Measurements from ENCODE around the gene NKX2-4. TPM values are rescaled to one million over a fixed set of nuclear protein-coding genes. Genes with fewer than 3 reads are reported as not detected.

NKX2-4 gene
- total and polyA plus RNA-seq, 12 donors, result 0.14 TPM; not detected in 11

- no peak overlapping the region for H3K4me3 ChIP-seq
- H3K27me3 ChIP-seq, result peaks cover 40% of the 10 kb centered on the region
- WGBS, 4 donors, result 95 to 97% (median 96%) methylated on average over 7 of the region's 7 CpGs
- no peaks in the 10 kb centered on the region for H3K9me3 ChIP-seq (replicated peaks in 1 of 3)
- TF ChIP-seq CTCF (IDR thresholded peaks at IDR 0.05), result no peak
- no peak overlapping the region for H3K27ac ChIP-seq
- no peak for DNase-seq
- peaks cover 0 to 13% of the 10 kb centered on the region in 2 donors for H3K4me1 ChIP-seq (replicated peaks in 1 of 2)
- intact Hi-C loops (cut with DNase I), result no loop called here
- H3K36me3 ChIP-seq (replicated peaks in 1 of 2), result peaks cover 0 to 31% of the 10 kb centered on the region in 2 donors
Observed at GRCh38 chr20:21390768-21391167, 6.6 kb downstream of the NKX2-4 start.

- intact Hi-C loops (cut with DNase I), result no loop called here
- H3K4me3 ChIP-seq, result no peak overlapping the region
- no peak overlapping the region for H3K27ac ChIP-seq
- DNase-seq, result no peak
- TF ChIP-seq POLR2A (IDR thresholded peaks at IDR 0.05) (no peak), CTCF (IDR thresholded peaks at IDR 0.05) (no peak)
- 0 to 90% (median 4%) methylated on average over 1 of the region's 1 CpG for WGBS, 4 donors
- H3K36me3 ChIP-seq (replicated peaks in 1 of 2), result peaks cover 0 to 32% of the 10 kb centered on the region in 2 donors
- peaks cover 27% of the 10 kb centered on the region for H3K27me3 ChIP-seq
- H3K4me1 ChIP-seq (replicated peaks in 1 of 2), result peaks cover 0 to 13% of the 10 kb centered on the region in 2 donors
- no peaks in the 10 kb centered on the region for H3K9me3 ChIP-seq (replicated peaks in 1 of 3)
Observed at GRCh38 chr20:21389368-21389767, 8.0 kb downstream of the NKX2-4 start.

GRCh38 chr20:21388566-21388965, 8.8 kb downstream of the NKX2-4 start:
- H3K4me3 ChIP-seq, result no peak overlapping the region
- intact Hi-C loops (cut with DNase I), result no loop called here
- WGBS, 4 donors, result 47 to 63% (median 54%) methylated on average over 1 of the region's 1 CpG
- H3K27me3 ChIP-seq, result peaks cover 19% of the 10 kb centered on the region
- no peak for DNase-seq
- no peaks in the 10 kb centered on the region for H3K9me3 ChIP-seq (replicated peaks in 1 of 3)
- H3K27ac ChIP-seq, result no peak overlapping the region
- no peak for TF ChIP-seq POLR2A (IDR thresholded peaks at IDR 0.05)
- TF ChIP-seq CTCF (IDR thresholded peaks at IDR 0.05), result no peak
- H3K4me1 ChIP-seq (replicated peaks in 1 of 2), result peaks cover 0 to 13% of the 10 kb centered on the region in 2 donors
- H3K36me3 ChIP-seq (replicated peaks in 1 of 2), result peaks cover 0 to 40% of the 10 kb centered on the region in 2 donors

GRCh38 chr20:21387528-21387927, 9.8 kb downstream of the NKX2-4 start:
- intact Hi-C loops (cut with DNase I), result no loop called here
- peaks cover 10% of the 10 kb centered on the region for H3K27me3 ChIP-seq
- H3K36me3 ChIP-seq (replicated peaks in 1 of 2), result peaks cover 0 to 49% of the 10 kb centered on the region in 2 donors
- TF ChIP-seq POLR2A (IDR thresholded peaks at IDR 0.05) (no peak), CTCF (IDR thresholded peaks at IDR 0.05) (no peak)
- no peak for DNase-seq
- no peaks in the 10 kb centered on the region for H3K9me3 ChIP-seq (replicated peaks in 1 of 3)
- H3K4me1 ChIP-seq (replicated peaks in 1 of 2), result peaks cover 0 to 13% of the 10 kb centered on the region in 2 donors
- H3K4me3 ChIP-seq, result no peak overlapping the region
- H3K27ac ChIP-seq, result no peak overlapping the region
